Right lobe of liver (tissue), 4 donors: ENCODE data around the gene ETF1.

Source experiments
- POLR2A ChIP-seq: fragments of 450-650 bp; IDR thresholded peaks from one replicate; pipeline ENCODE4 v1.6.1; 2017; ENCODE audit warnings: antibody characterized with exemption, mild to moderate bottlenecking
- TF ChIP-seq, protein P1 (sequence below), 4 donors: fragments of 200-600 bp in 3 of 4; fragments of 450-650 bp in 1 of 4; IDR thresholded peaks; one replicate each; pipeline versions ENCODE4 v1.5.1 to v1.8.0; 2016 to 2022; ENCODE audit warnings: antibody characterized with exemption in 4 of 4, mild to moderate bottlenecking in 2 of 4
- donor health status: DM: no; HTN: no; CAD: no.
- donor health status: DM: no; HTN: no; CAD: no.
- donor health status: DM: no; HTN: yes; CAD: no.

DNA sequence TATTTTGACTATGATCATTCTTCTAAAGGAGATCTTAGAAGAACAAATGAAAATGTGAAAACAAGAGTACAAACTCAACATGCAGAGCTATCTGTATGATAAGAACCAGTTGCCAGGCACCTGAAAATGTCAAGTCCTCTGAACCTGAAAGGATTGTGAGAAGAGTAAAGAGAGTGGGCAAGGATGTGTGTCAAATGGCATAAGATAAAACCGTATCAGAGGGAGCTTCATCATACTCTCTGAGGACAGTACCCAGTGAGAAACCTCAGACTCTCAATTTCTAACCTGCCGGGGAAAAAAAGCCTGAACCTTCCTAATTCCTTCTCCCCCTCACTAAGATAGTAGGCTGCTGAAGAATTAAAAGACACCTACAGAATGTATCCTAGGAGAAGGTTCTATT lies 6.8 kb downstream of the ETF1 start:
- TF ChIP-seq, protein P1, sequence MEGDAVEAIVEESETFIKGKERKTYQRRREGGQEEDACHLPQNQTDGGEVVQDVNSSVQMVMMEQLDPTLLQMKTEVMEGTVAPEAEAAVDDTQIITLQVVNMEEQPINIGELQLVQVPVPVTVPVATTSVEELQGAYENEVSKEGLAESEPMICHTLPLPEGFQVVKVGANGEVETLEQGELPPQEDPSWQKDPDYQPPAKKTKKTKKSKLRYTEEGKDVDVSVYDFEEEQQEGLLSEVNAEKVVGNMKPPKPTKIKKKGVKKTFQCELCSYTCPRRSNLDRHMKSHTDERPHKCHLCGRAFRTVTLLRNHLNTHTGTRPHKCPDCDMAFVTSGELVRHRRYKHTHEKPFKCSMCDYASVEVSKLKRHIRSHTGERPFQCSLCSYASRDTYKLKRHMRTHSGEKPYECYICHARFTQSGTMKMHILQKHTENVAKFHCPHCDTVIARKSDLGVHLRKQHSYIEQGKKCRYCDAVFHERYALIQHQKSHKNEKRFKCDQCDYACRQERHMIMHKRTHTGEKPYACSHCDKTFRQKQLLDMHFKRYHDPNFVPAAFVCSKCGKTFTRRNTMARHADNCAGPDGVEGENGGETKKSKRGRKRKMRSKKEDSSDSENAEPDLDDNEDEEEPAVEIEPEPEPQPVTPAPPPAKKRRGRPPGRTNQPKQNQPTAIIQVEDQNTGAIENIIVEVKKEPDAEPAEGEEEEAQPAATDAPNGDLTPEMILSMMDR (IDR thresholded peaks at IDR 0.05): no peak
- TF ChIP-seq POLR2A: no peak
